Duodenal mucosa (tissue), 2 donors: ENCODE data around the gene GRIPAP1.
A peak's percentile ranks its signal among the peaks of the same experiment; 100 is the strongest.

Experiments
- H3K27ac ChIP-seq: one replicate; pipeline ENCODE4 v1.7.0; 2013; ENCODE audit warnings: low read depth, low read length
- H3K27me3 ChIP-seq, 2 donors: one replicate each; pipeline ENCODE4 v1.7.0; 2013; ENCODE audit warnings: low read length in 2 of 2, control low read depth in 1 of 2; ENCODE audit not compliant: insufficient read depth in 2 of 2, control insufficient read depth in 1 of 2
- H3K36me3 ChIP-seq, 2 donors: one replicate each; pipeline ENCODE4 v1.7.0; 2013; ENCODE audit warnings: low read length in 2 of 2, control low read depth in 1 of 2; ENCODE audit not compliant: insufficient read depth in 2 of 2, control insufficient read depth in 1 of 2
- H3K4me1 ChIP-seq, 2 donors: one replicate each; pipeline ENCODE4 v1.7.0; 2013; ENCODE audit warnings: low read length in 2 of 2, control low read depth in 1 of 2; ENCODE audit not compliant: insufficient read depth in 2 of 2, control insufficient read depth in 1 of 2
- H3K4me3 ChIP-seq, 2 donors: one replicate each; pipeline ENCODE4 v1.7.0; 2013; ENCODE audit warnings: low read length in 2 of 2, low read depth in 1 of 2
- H3K9ac ChIP-seq, 2 donors: one replicate each; pipeline ENCODE4 v1.7.0; 2013; ENCODE audit warnings: low read length in 2 of 2, low read depth in 1 of 2
- H3K9me3 ChIP-seq, 2 donors: one replicate each; pipeline ENCODE4 v1.7.0; 2013; ENCODE audit warnings: low read length in 2 of 2, control low read depth in 1 of 2; ENCODE audit not compliant: control insufficient read depth in 1 of 2

Gene GRIPAP1

DNA sequence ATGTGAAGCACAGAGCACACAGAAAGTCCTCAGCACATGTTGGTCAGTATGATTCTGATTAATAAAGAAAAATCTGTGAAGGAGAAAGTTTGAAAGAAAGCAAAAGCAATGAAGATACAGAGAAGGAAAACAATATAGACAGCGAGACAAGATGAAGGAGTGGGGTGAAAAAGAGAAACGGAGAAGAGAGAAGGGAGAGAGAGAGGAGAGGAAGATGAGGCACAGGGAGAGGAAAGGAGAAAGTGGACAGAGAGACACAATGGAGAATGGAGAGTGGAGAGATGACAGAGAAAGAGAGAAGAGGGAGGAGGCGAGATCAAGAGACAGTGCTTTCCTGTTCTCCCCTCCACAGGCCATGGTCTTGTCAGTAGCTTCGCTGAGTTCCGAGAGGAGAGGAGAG lies 26.5 kb downstream of the GRIPAP1 start:
- Histone ChIP-seq H3K36me3 (peaks cover 9 to 27% of the 10 kb centered on the region in 2 donors), H3K4me3 (no peak overlapping the region), H3K27me3 (no peaks in the 10 kb centered on the region), H3K9ac (no peak overlapping the region), H3K27ac (no peak overlapping the region), H3K9me3 (no peaks in the 10 kb centered on the region), H3K4me1 (peaks cover 4 to 11% of the 10 kb centered on the region in 2 donors)

- Histone ChIP-seq H3K9me3 (no peaks in the 10 kb centered on the region), H3K36me3 (peaks cover 9 to 27% of the 10 kb centered on the region in 2 donors), H3K27me3 (no peaks in the 10 kb centered on the region)
Observed at GRCh38 chrX:48975041-48975440, 27.0 kb downstream of the GRIPAP1 start.

GRCh38 chrX:48974574-48974973 lies 27.5 kb downstream of the GRIPAP1 start:
- Histone ChIP-seq H3K27ac (no peak overlapping the region), H3K4me3 (no peak overlapping the region), H3K27me3 (no peaks in the 10 kb centered on the region), H3K9me3 (no peaks in the 10 kb centered on the region), H3K36me3 (peaks cover 9 to 27% of the 10 kb centered on the region in 2 donors), H3K4me1 (peaks cover 4 to 11% of the 10 kb centered on the region in 2 donors), H3K9ac (no peak overlapping the region)

More at GRCh38 chrX:48975041-48975440, 27.0 kb downstream of the GRIPAP1 start:
- H3K4me1 ChIP-seq: peaks cover 4 to 11% of the 10 kb centered on the region in 2 donors
- H3K9ac ChIP-seq: no peak overlapping the region
- no peak overlapping the region for H3K27ac ChIP-seq
- H3K4me3 ChIP-seq: no peak overlapping the region

- Histone ChIP-seq H3K9me3 (no peaks in the 10 kb centered on the region), H3K9ac (no peak overlapping the region), H3K4me3 (no peak overlapping the region), H3K27ac (no peak overlapping the region), H3K27me3 (no peaks in the 10 kb centered on the region), H3K4me1 (peaks cover 4 to 11% of the 10 kb centered on the region in 2 donors), H3K36me3 (peaks cover 9 to 27% of the 10 kb centered on the region in 2 donors)
Observed at GRCh38 chrX:48974033-48974432, 28.0 kb downstream of the GRIPAP1 start.

GRCh38 chrX:48972220-48973164 lies 29.6 kb downstream of the GRIPAP1 start:
- Histone ChIP-seq H3K4me1 (peaks cover 4 to 11% of the 10 kb centered on the region in 2 donors), H3K4me3 (peak overlapping the region; percentile 37 to 50), H3K9ac (peak overlapping the region in 1 of 2 donors; percentile 10), H3K36me3 (peaks cover 9 to 22% of the 10 kb centered on the region in 2 donors), H3K27me3 (no peaks in the 10 kb centered on the region), H3K9me3 (no peaks in the 10 kb centered on the region), H3K27ac (no peak overlapping the region)

- Histone ChIP-seq H3K4me3 (peak within 1 kb of the TSS; percentile 37 to 50), H3K27me3 (no peaks in the 10 kb centered on the region), H3K9ac (peak within 1 kb of the TSS in 1 of 2 donors; percentile 10), H3K9me3 (no peaks in the 10 kb centered on the region), H3K36me3 (peaks cover 9 to 22% of the 10 kb centered on the region in 2 donors), H3K27ac (no peak within 1 kb of the TSS), H3K4me1 (peaks cover 4 to 11% of the 10 kb centered on the region in 2 donors)
Observed at GRCh38 chrX:48971249-48972219, 30.5 kb downstream of the GRIPAP1 start, which contains the start of gene KCND1. KCND1 (minus strand) TSS chrX:48971844; CDS start chrX:48970271, 1,573 bp downstream.

GRCh38 chrX:48969471-48969870 lies 32.6 kb downstream of the GRIPAP1 start:
- no peak overlapping the region for H3K27ac ChIP-seq
- no peaks in the 10 kb centered on the region for H3K27me3 ChIP-seq
- H3K36me3 ChIP-seq: peaks cover 6 to 7% of the 10 kb centered on the region in 2 donors
- no peak overlapping the region for H3K4me3 ChIP-seq
- no peak overlapping the region for H3K9ac ChIP-seq
- H3K4me1 ChIP-seq: peaks cover 4 to 11% of the 10 kb centered on the region in 2 donors
- no peaks in the 10 kb centered on the region for H3K9me3 ChIP-seq

- H3K4me3 ChIP-seq: no peak overlapping the region
- no peaks in the 10 kb centered on the region for H3K36me3 ChIP-seq
- H3K27ac ChIP-seq: no peak overlapping the region
- H3K27me3 ChIP-seq: no peaks in the 10 kb centered on the region
- no peaks in the 10 kb centered on the region for H3K9me3 ChIP-seq
- H3K4me1 ChIP-seq: peaks cover 4 to 11% of the 10 kb centered on the region in 2 donors
- no peak overlapping the region for H3K9ac ChIP-seq
Observed at GRCh38 chrX:48968377-48968776, 33.7 kb downstream of the GRIPAP1 start.

- Histone ChIP-seq H3K9ac (no peak overlapping the region), H3K4me3 (no peak overlapping the region), H3K36me3 (no peaks in the 10 kb centered on the region), H3K4me1 (peaks cover 4 to 13% of the 10 kb centered on the region in 2 donors), H3K9me3 (no peaks in the 10 kb centered on the region), H3K27ac (no peak overlapping the region), H3K27me3 (no peaks in the 10 kb centered on the region)
Observed at GRCh38 chrX:48966796-48967579, 35.1 kb downstream of the GRIPAP1 start.
